ENCODE measurements around the gene FER.

FER gene

GRCh38 chr5:109141222-109142200 lies 393.8 kb downstream of the FER start:
- H3K36me3 ChIP-seq (ENCODE audit: insufficient read depth, low read length) = no peaks in the 10 kb centered on the region
- no peak overlapping the region for H3K27ac ChIP-seq (ENCODE audit: low read depth, low read length)
- no peak overlapping the region for H3K4me3 ChIP-seq (ENCODE audit: low read depth, low read length)
- H2AFZ ChIP-seq (ENCODE audit: low read length, unreplicated experiment) = no peak overlapping the region
- no peaks in the 10 kb centered on the region for H3K79me2 ChIP-seq (ENCODE audit: control insufficient read depth, insufficient read depth, low read length, unreplicated experiment)
- no peaks in the 10 kb centered on the region for H3K27me3 ChIP-seq (ENCODE audit: insufficient read depth, low read length)
- H3K4me1 ChIP-seq (ENCODE audit: control insufficient read depth, insufficient read depth, low read length, unreplicated experiment) = peaks cover 7% of the 10 kb centered on the region

GRCh38 chr5:109143031-109143430 lies 395.3 kb downstream of the FER start:
- Histone ChIP-seq H3K4me3 (ENCODE audit: low read depth, low read length) (no peak overlapping the region), H2AFZ (ENCODE audit: low read length, unreplicated experiment) (no peak overlapping the region), H3K27ac (ENCODE audit: low read depth, low read length) (no peak overlapping the region), H3K79me2 (ENCODE audit: control insufficient read depth, insufficient read depth, low read length, unreplicated experiment) (no peaks in the 10 kb centered on the region), H3K27me3 (ENCODE audit: insufficient read depth, low read length) (no peaks in the 10 kb centered on the region), H3K4me1 (ENCODE audit: control insufficient read depth, insufficient read depth, low read length, unreplicated experiment) (peaks cover 8% of the 10 kb centered on the region), H3K36me3 (ENCODE audit: insufficient read depth, low read length) (no peaks in the 10 kb centered on the region)

GRCh38 chr5:109145139-109145538 lies 397.4 kb downstream of the FER start:
- Histone ChIP-seq H3K79me2 (ENCODE audit: control insufficient read depth, insufficient read depth, low read length, unreplicated experiment) (no peaks in the 10 kb centered on the region), H3K4me1 (ENCODE audit: control insufficient read depth, insufficient read depth, low read length, unreplicated experiment) (peaks cover 8% of the 10 kb centered on the region), H3K27me3 (ENCODE audit: insufficient read depth, low read length) (no peaks in the 10 kb centered on the region), H2AFZ (ENCODE audit: low read length, unreplicated experiment) (no peak overlapping the region), H3K4me3 (ENCODE audit: low read depth, low read length) (no peak overlapping the region), H3K36me3 (ENCODE audit: insufficient read depth, low read length) (no peaks in the 10 kb centered on the region), H3K27ac (ENCODE audit: low read depth, low read length) (no peak overlapping the region)

- no peaks in the 10 kb centered on the region for H3K36me3 ChIP-seq (ENCODE audit: insufficient read depth, low read length)
- H3K4me3 ChIP-seq (ENCODE audit: low read depth, low read length) = no peak overlapping the region
- H3K79me2 ChIP-seq (ENCODE audit: control insufficient read depth, insufficient read depth, low read length, unreplicated experiment) = no peaks in the 10 kb centered on the region
- H3K4me1 ChIP-seq (ENCODE audit: control insufficient read depth, insufficient read depth, low read length, unreplicated experiment) = peaks cover 8% of the 10 kb centered on the region
- H2AFZ ChIP-seq (ENCODE audit: low read length, unreplicated experiment) = no peak overlapping the region
- H3K27ac ChIP-seq (ENCODE audit: low read depth, low read length) = no peak overlapping the region
- H3K27me3 ChIP-seq (ENCODE audit: insufficient read depth, low read length) = no peaks in the 10 kb centered on the region
These were observed 398.9 kb downstream of the FER start for GRCh38 chr5:109146591-109146990.

- no peak overlapping the region for H3K4me3 ChIP-seq (ENCODE audit: low read depth, low read length)
- no peaks in the 10 kb centered on the region for H3K4me1 ChIP-seq (ENCODE audit: control insufficient read depth, insufficient read depth, low read length, unreplicated experiment)
- no peaks in the 10 kb centered on the region for H3K36me3 ChIP-seq (ENCODE audit: insufficient read depth, low read length)
- H3K27ac ChIP-seq (ENCODE audit: low read depth, low read length) = no peak overlapping the region
- no peak overlapping the region for H2AFZ ChIP-seq (ENCODE audit: low read length, unreplicated experiment)
- H3K79me2 ChIP-seq (ENCODE audit: control insufficient read depth, insufficient read depth, low read length, unreplicated experiment) = no peaks in the 10 kb centered on the region
- H3K27me3 ChIP-seq (ENCODE audit: insufficient read depth, low read length) = no peaks in the 10 kb centered on the region
These were observed 404.9 kb downstream of the FER start for GRCh38 chr5:109152565-109152964.

GRCh38 chr5:109155625-109156024 lies 407.9 kb downstream of the FER start:
- no peaks in the 10 kb centered on the region for H3K27me3 ChIP-seq (ENCODE audit: insufficient read depth, low read length)
- no peaks in the 10 kb centered on the region for H3K36me3 ChIP-seq (ENCODE audit: insufficient read depth, low read length)
- H3K4me3 ChIP-seq (ENCODE audit: low read depth, low read length) = no peak overlapping the region
- no peak overlapping the region for H2AFZ ChIP-seq (ENCODE audit: low read length, unreplicated experiment)
- no peaks in the 10 kb centered on the region for H3K79me2 ChIP-seq (ENCODE audit: control insufficient read depth, insufficient read depth, low read length, unreplicated experiment)
- H3K27ac ChIP-seq (ENCODE audit: low read depth, low read length) = no peak overlapping the region
- H3K4me1 ChIP-seq (ENCODE audit: control insufficient read depth, insufficient read depth, low read length, unreplicated experiment) = no peaks in the 10 kb centered on the region

- Histone ChIP-seq H3K4me3 (ENCODE audit: low read depth, low read length) (no peak overlapping the region), H3K79me2 (ENCODE audit: control insufficient read depth, insufficient read depth, low read length, unreplicated experiment) (no peaks in the 10 kb centered on the region), H3K27me3 (ENCODE audit: insufficient read depth, low read length) (no peaks in the 10 kb centered on the region), H3K27ac (ENCODE audit: low read depth, low read length) (no peak overlapping the region), H2AFZ (ENCODE audit: low read length, unreplicated experiment) (no peak overlapping the region), H3K36me3 (ENCODE audit: insufficient read depth, low read length) (no peaks in the 10 kb centered on the region), H3K4me1 (ENCODE audit: control insufficient read depth, insufficient read depth, low read length, unreplicated experiment) (peaks cover 5% of the 10 kb centered on the region)
These were observed 409.2 kb downstream of the FER start for GRCh38 chr5:109156885-109157284.

- H3K79me2 ChIP-seq (ENCODE audit: control insufficient read depth, insufficient read depth, low read length, unreplicated experiment) = no peaks in the 10 kb centered on the region
- H3K4me1 ChIP-seq (ENCODE audit: control insufficient read depth, insufficient read depth, low read length, unreplicated experiment) = peaks cover 10% of the 10 kb centered on the region
- no peak overlapping the region for H3K4me3 ChIP-seq (ENCODE audit: low read depth, low read length)
- H3K27me3 ChIP-seq (ENCODE audit: insufficient read depth, low read length) = no peaks in the 10 kb centered on the region
- H3K27ac ChIP-seq (ENCODE audit: low read depth, low read length) = no peak overlapping the region
- no peak overlapping the region for H2AFZ ChIP-seq (ENCODE audit: low read length, unreplicated experiment)
- H3K36me3 ChIP-seq (ENCODE audit: insufficient read depth, low read length) = no peaks in the 10 kb centered on the region
These were observed 412.8 kb downstream of the FER start for GRCh38 chr5:109160468-109160867.

GRCh38 chr5:109161914-109162683 lies 414.4 kb downstream of the FER start:
- Histone ChIP-seq H3K79me2 (ENCODE audit: control insufficient read depth, insufficient read depth, low read length, unreplicated experiment) (no peaks in the 10 kb centered on the region), H3K4me1 (ENCODE audit: control insufficient read depth, insufficient read depth, low read length, unreplicated experiment) (peaks cover 10% of the 10 kb centered on the region), H3K27me3 (ENCODE audit: insufficient read depth, low read length) (no peaks in the 10 kb centered on the region), H3K36me3 (ENCODE audit: insufficient read depth, low read length) (no peaks in the 10 kb centered on the region), H3K27ac (ENCODE audit: low read depth, low read length) (peak overlapping the region; percentile 57), H3K4me3 (ENCODE audit: low read depth, low read length) (no peak overlapping the region), H2AFZ (ENCODE audit: low read length, unreplicated experiment) (no peak overlapping the region)

- Histone ChIP-seq H3K79me2 (ENCODE audit: control insufficient read depth, insufficient read depth, low read length, unreplicated experiment) (no peaks in the 10 kb centered on the region), H3K27me3 (ENCODE audit: insufficient read depth, low read length) (no peaks in the 10 kb centered on the region), H3K4me1 (ENCODE audit: control insufficient read depth, insufficient read depth, low read length, unreplicated experiment) (peaks cover 10% of the 10 kb centered on the region), H3K27ac (ENCODE audit: low read depth, low read length) (no peak overlapping the region), H3K36me3 (ENCODE audit: insufficient read depth, low read length) (no peaks in the 10 kb centered on the region), H3K4me3 (ENCODE audit: low read depth, low read length) (no peak overlapping the region), H2AFZ (ENCODE audit: low read length, unreplicated experiment) (no peak overlapping the region)
These were observed 415.6 kb downstream of the FER start for GRCh38 chr5:109163336-109163735.

Data from ACC112 (cell line).